HG03108 (cell line): ENCODE data around the gene ACKR3.

ENCODE experiments used
- ATAC-seq: cut with Tn5 transposase; IDR thresholded peaks from one replicate; pipeline ENCODE4 v1.9.1; 2021; ENCODE audit warnings: moderate library complexity; ENCODE audit not compliant: unreplicated experiment

Gene ACKR3

GRCh38 chr2:236583621-236584203 lies 14.1 kb downstream of the ACKR3 start:
- ATAC-seq, result no peak

DNA sequence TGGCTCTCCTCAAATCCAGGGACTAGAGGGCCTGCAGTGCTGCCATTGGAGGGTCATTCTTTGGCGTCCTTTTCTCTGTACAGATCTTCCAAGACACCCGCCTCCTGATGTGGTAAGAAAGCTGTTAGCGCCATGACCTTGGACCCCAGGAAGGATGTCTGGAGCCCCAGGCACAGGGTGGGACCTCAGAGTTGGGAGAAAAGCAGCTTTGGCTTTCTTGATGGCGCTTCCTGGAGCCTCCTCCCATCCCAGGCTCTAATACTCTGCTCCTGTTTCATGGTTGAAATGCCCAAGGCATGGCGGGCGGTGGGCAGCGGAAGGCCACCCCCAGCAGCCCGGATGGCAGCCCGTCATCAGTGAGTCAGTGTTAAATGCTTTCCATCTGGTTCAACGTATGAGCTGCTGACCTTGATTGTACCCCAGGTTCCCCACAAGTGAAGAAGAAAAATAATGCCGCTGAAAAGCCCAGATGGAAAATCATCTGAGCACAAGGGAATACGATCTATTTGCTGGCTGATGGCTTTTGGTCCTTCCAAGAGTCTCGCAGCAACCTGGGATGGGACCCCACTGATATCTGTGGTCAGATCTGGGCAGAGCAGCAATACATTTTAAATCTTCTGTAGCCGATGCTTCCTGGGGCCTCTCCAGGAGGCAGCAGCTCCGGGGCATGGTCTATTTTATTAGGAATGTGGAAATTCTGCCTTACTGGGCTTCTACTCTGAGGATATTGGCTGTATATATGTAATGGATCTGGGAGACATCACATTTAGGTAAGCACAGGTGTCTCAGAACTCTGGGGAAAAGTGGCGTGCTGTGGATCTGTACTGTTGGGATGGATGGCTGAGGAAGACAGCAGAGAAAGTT lies 15.1 kb downstream of the ACKR3 start:
- no peak for ATAC-seq

DNA sequence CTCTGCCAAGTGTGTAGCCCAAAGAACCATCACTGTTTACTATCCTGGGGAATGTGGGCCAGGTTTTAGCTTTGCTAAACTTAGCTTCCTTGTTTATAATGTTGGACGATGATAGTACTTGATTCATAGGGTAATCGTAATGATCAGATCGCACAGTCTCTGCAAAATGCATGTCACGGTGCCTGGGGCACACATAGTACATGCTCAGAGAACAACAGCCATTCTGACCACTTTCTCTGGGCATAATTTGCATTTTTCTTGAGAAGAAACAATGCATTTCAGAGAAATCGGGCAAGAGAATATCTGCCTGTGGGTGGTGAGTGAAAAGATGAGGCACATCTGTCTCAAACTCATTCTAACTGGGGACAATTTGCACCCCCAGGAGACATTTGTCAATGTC lies 16.3 kb downstream of the ACKR3 start:
- ATAC-seq, result no peak

GRCh38 chr2:236587861-236588815 lies 18.5 kb downstream of the ACKR3 start:
- no peak for ATAC-seq

DNA sequence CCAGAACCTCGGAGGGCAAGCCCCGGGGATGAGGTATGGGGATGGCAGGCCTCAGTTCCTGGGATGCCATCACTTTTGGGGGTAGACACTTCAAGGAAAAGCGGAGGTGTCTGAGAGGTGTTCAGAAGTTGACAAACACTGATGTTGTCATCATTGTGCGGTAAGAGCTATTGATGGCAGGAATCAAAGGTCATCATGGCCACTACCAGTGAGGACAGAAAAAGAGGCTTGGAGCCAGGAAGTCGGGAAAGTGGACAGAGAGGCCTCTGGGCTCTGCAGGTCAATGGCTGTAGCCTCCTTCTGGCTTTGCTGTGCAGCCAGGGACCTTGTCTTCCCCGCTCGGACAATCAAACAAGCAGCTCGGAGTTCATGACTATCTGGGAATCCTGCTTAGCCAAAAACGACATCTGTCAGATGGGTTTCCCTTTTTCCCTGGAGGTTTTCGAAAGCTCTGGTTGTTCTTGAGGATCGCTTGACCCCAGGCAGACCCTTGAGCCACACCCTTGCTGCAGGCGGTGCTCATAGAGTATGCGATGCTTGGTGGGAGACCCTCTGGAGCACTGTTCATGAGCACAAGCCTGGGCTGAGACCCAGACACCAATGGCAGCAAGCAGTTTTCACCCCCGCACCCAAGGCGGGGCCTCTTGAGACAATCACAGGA lies 19.4 kb downstream of the ACKR3 start:
- ATAC-seq, result no peak

GRCh38 chr2:236590846-236591245 lies 21.2 kb downstream of the ACKR3 start:
- no peak for ATAC-seq

- ATAC-seq, result no peak
These were observed 23.2 kb downstream of the ACKR3 start for GRCh38 chr2:236592821-236593220.

DNA sequence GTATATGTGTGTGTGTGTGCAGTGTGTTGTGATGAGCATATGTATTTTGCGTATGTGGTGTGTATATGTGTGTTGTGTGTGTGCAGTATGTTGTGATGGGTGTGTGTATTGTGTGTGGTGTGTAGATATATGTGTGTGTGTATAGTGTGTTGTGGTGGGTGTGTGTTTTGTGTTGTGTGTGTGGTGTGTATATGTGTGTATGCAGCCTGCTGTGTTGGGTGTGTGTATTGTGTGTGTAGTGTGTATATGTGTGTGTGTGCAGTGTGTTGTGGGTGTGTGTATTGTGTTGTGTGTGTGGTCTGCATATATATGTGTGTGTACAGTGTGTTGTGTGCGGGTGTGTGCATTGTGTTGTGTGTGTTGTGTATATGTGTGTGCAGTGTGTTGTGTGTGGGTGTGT lies 23.9 kb downstream of the ACKR3 start:
- no peak for ATAC-seq

DNA sequence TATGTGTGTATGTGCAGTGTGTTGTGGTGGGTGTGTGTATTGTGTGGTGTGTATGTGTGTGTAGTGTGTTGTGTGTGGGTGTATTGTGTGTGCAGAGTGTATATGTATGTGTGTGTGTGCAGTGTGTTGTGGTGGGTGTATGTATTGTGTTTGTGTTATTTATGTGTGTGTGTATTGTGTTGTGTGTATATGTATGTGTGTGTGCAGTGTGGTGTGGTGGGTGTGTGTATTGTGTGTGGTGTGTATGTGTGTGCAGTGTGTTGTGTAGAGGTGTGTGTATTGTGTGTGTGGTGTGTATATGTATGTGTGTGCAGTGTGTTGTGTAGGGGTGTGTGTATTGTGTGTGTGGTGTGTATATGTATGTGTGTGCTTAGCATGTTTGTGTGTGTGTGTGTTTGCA lies 24.3 kb downstream of the ACKR3 start:
- ATAC-seq, result no peak

DNA sequence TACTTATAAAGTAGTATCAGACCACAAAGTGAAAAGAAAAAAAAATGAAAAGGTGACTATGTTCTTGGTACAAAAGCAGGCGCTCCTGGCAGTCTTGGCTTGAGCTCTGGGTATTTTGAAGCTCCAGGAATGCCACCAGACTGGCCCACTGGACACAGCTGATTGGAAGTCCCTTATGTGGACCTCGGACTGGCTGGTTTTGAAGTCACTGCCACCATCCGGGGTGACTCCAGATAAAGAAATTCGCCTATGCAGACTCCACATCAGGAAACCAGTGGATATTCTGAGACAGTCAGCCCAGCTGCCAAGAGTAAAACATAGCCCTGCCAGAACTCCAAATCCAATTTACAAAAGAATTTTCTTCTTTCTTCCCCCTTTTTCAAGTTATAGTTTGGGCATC lies 28.0 kb downstream of the ACKR3 start:
- ATAC-seq, result no peak

- no peak for ATAC-seq
These were observed 29.4 kb downstream of the ACKR3 start for GRCh38 chr2:236599059-236599458.

DNA sequence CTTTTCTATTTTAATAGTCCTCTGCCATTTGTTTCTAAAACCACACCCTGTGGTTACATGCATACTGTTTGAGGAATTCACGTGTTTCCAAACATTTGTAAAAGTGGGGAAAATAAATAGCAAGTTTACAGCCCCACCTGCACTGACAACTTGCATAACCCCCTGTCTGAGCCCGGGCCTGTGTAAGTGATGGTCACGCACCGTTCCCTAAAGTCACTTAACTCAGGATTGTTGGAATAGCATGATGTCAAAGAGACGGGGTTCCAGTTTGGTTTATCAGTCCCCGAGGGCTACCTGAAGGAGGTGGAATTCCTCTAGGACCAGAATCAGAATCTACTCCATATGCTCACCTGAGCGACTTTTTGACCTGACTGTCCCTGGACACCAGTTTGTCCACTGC lies 30.5 kb downstream of the ACKR3 start:
- ATAC-seq, result no peak

DNA sequence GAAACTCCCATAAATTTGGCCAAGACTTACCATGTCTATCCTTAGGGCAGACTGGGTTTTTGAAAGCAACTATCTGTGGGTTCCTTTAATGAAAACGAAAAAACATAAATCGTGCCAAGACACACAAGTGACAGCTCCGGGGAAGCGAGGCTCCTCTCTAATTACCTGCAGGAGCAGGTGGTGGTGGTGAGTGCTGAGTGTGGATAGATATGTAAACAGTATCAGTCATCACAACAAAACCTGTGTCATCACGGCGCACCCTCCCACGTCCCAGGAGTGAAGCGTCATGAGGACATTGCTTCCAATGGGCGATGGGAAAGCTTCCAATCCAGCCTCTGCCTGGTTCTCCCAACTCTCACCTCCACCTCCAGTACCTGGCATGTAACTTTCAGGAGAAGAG lies 31.3 kb downstream of the ACKR3 start:
- no peak for ATAC-seq

DNA sequence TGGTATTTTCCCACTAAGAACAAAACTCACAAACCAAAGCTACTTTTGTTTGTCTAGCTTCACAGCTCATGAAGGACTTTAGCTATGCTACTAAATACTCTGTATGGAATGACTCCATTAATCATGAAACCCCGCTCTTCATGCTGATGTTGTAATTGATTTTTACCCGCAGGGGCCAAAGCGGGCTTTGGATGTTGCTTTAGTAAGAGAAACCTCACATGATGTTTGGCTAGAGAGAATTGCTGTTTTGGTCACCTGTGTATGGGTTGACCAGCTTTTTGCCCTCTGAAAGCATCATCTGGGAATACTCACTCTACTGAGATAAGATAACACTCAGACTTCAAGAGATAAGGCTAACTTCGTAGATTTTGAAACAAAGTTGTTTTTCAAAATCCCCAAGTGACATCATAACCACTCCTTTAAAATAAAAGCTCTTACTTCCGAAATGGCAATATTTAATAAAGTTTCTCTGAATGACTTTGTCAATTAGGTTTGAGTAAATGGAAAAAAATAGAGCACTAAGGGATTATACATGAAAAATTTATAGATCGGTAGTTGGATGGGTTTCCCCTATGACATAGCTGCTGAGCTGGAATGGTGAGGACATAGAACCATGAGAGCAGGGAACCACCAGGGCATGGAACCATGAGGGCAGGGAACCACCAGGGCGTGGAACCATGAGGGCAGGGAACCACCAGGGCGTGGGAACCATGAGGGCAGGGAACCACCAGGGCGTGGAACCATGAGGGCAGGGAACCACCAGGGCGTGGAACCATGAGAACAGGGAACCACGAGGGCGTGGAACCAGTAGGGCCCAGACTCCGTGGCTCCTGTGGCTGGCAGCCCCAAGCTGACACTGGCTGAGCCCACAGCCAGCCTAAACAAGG lies 31.9 kb downstream of the ACKR3 start:
- no peak for ATAC-seq

GRCh38 chr2:236602678-236603077 lies 33.1 kb downstream of the ACKR3 start:
- ATAC-seq, result no peak

- ATAC-seq, result no peak
These were observed 33.9 kb downstream of the ACKR3 start for GRCh38 chr2:236603361-236604015.

GRCh38 chr2:236604575-236605344 lies 35.1 kb downstream of the ACKR3 start:
- ATAC-seq, result no peak

GRCh38 chr2:236605345-236605734 lies 35.7 kb downstream of the ACKR3 start:
- no peak for ATAC-seq

DNA sequence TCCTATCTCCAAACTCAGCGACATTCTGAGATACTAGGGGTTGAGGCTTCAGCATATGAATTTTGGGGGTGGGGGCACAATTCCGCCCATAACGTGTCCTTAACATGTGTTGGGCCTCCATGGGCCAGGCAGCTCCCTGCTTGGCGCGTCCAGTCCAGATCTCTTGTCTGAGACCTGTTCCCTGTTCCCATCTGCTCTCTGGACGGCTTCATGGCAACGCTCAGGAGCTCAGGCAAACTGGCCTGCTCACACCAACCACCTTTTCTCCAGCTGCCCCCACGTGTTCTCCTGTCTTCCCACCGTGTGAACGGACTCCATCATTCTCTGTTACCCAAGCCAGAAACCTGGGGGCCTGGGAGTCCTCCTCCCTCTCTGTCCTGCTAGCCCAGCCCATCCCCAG lies 36.4 kb downstream of the ACKR3 start:
- ATAC-seq, result no peak
